Neural progenitor cell (in vitro differentiated cells): Measurements from ENCODE around the gene IL1RAPL1. TPM values are rescaled to one million over a fixed set of nuclear protein-coding genes. Genes with fewer than 3 reads are reported as not detected.

Experiments used
- DNase-seq: peaks from one replicate; pipeline ENCODE4 v3.0.0-alpha.2; 2016; ENCODE audit warnings: low spot score
- H2AFZ ChIP-seq: fragments of 200-600 bp; sonication (generic); replicated peaks from 2 replicates; pipeline ENCODE4 v1.6.1; 2016; ENCODE audit warnings: antibody characterized with exemption
- H3F3A ChIP-seq: fragments of 200-600 bp; sonication (generic); 2 replicates; pipeline ENCODE4 v1.6.1; 2016; ENCODE audit warnings: antibody characterized with exemption, low read depth
- H3K27ac ChIP-seq: fragments of 200-600 bp; sonication (generic); 2 replicates; pipeline ENCODE4 v1.5.1; 2016; ENCODE audit warnings: mild to moderate bottlenecking
- H3K27me3 ChIP-seq: fragments of 200-600 bp; sonication (generic); 2 replicates; pipeline ENCODE4 v1.6.1; 2016; ENCODE audit warnings: mild to moderate bottlenecking, moderate library complexity
- H3K36me3 ChIP-seq: fragments of 200-600 bp; sonication (generic); 2 replicates; pipeline ENCODE4 v1.5.1; 2016
- H3K4me1 ChIP-seq: fragments of 200-600 bp; sonication (generic); 2 replicates; pipeline ENCODE4 v1.6.1; 2016; ENCODE audit warnings: mixed run types
- H3K4me2 ChIP-seq: fragments of 200-600 bp; sonication (generic); 2 replicates; pipeline ENCODE4 v1.6.1; 2016
- H3K4me3 ChIP-seq: fragments of 200-600 bp; sonication (generic); 2 replicates; pipeline ENCODE4 v1.5.1; 2016
- H3K79me2 ChIP-seq: fragments of 200-600 bp; sonication (generic); 2 replicates; pipeline ENCODE4 v1.6.1; 2016; ENCODE audit warnings: low read depth
- H3K9ac ChIP-seq: fragments of 200-600 bp; sonication (generic); 2 replicates; pipeline ENCODE4 v1.6.1; 2016
- H3K9me3 ChIP-seq: fragments of 200-600 bp; sonication (generic); 2 replicates; pipeline ENCODE4 v1.5.1; 2016; ENCODE audit warnings: low read depth
- H4K20me1 ChIP-seq: fragments of 200-600 bp; sonication (generic); 2 replicates; pipeline ENCODE4 v1.6.1; 2016; ENCODE audit warnings: low read depth
- H3K27ac Mint-ChIP-seq: 3 replicates; pipeline ENCODE4 v1.8.0; 2021; ENCODE audit warnings: mixed read lengths
- H3K27me3 Mint-ChIP-seq: 2 replicates; pipeline ENCODE4 v1.8.0; 2022; ENCODE audit warnings: low read depth, mild to moderate bottlenecking, inconsistent platforms, moderate library complexity, mixed read lengths; ENCODE audit not compliant: insufficient read depth
- H3K36me3 Mint-ChIP-seq: 3 replicates; pipeline ENCODE4 v1.8.0; 2021; ENCODE audit warnings: mixed read lengths
- H3K4me1 Mint-ChIP-seq: 3 replicates; pipeline ENCODE4 v1.8.0; 2021; ENCODE audit warnings: mixed read lengths
- H3K4me3 Mint-ChIP-seq: 3 replicates; pipeline ENCODE4 v1.8.0; 2021; ENCODE audit warnings: mild to moderate bottlenecking, moderate library complexity, mixed read lengths
- H3K9me3 Mint-ChIP-seq: 3 replicates; pipeline ENCODE4 v1.8.0; 2020; ENCODE audit warnings: mixed read lengths
- CTCF ChIP-seq: fragments of 200-600 bp; sonication (generic); IDR thresholded peaks from 2 replicates; pipeline ENCODE4 v1.5.1; 2017; ENCODE audit warnings: antibody characterized with exemption, mild to moderate bottlenecking
- EZH2 ChIP-seq: fragments of 200-600 bp; sonication (generic); IDR thresholded peaks from 2 replicates; pipeline ENCODE4 v1.6.1; 2017; ENCODE audit warnings: antibody characterized with exemption, mild to moderate bottlenecking, moderate library complexity
- EZH2phosphoT487 ChIP-seq: fragments of 200-600 bp; sonication (generic); IDR thresholded peaks from 2 replicates; pipeline ENCODE4 v1.6.1; 2017; ENCODE audit warnings: antibody characterized with exemption
- total RNA-seq: library from RNA; depleted of rRNA; stranded (reverse); fragments of >200 nt; gene quantifications from 2 replicates; pipeline ENCODE4 v1.2.3, GENCODE V29; 2015; ENCODE audit warnings: low replicate concordance

Gene IL1RAPL1
- total RNA-seq, 1 donor from 2014 or later = 13.4 TPM

GRCh38 chrX:28960063-28960462 is 372.8 kb downstream of the IL1RAPL1 start:
- no peaks in the 10 kb centered on the region for H3K27me3 ChIP-seq
- Mint-ChIP-seq H3K36me3 (no peaks in the 10 kb centered on the region), H3K9me3 (no peaks in the 10 kb centered on the region), H3K27ac (no peak overlapping the region), H3K4me1 (no peaks in the 10 kb centered on the region), H3K4me3 (no peak overlapping the region), H3K27me3 (no peaks in the 10 kb centered on the region)
- no peaks in the 10 kb centered on the region for H3K4me1 ChIP-seq
- H3K9me3 ChIP-seq = no peaks in the 10 kb centered on the region
- no peaks in the 10 kb centered on the region for H3F3A ChIP-seq
- H3K4me2 ChIP-seq = no peak overlapping the region
- no peak for DNase-seq
- H3K9ac ChIP-seq = no peak overlapping the region
- H2AFZ ChIP-seq = no peak overlapping the region
- no peaks in the 10 kb centered on the region for H4K20me1 ChIP-seq
- no peak overlapping the region for H3K27ac ChIP-seq
- H3K4me3 ChIP-seq = no peak overlapping the region
- H3K36me3 ChIP-seq = no peaks in the 10 kb centered on the region
- no peaks in the 10 kb centered on the region for H3K79me2 ChIP-seq
- TF ChIP-seq EZH2 (no peak), EZH2phosphoT487 (no peak), CTCF (no peak)

GRCh38 chrX:28966331-28966730 is 379.1 kb downstream of the IL1RAPL1 start:
- no peak overlapping the region for H3K27ac ChIP-seq
- H3K36me3 ChIP-seq = no peaks in the 10 kb centered on the region
- no peak overlapping the region for H3K4me2 ChIP-seq
- H3K27me3 ChIP-seq = no peaks in the 10 kb centered on the region
- Mint-ChIP-seq H3K27me3 (no peaks in the 10 kb centered on the region), H3K36me3 (no peaks in the 10 kb centered on the region), H3K4me1 (no peaks in the 10 kb centered on the region), H3K27ac (no peak overlapping the region), H3K9me3 (no peaks in the 10 kb centered on the region), H3K4me3 (no peak overlapping the region)
- no peak overlapping the region for H3K9ac ChIP-seq
- H2AFZ ChIP-seq = no peak overlapping the region
- H3F3A ChIP-seq = no peaks in the 10 kb centered on the region
- TF ChIP-seq EZH2phosphoT487 (no peak), CTCF (no peak), EZH2 (no peak)
- no peaks in the 10 kb centered on the region for H4K20me1 ChIP-seq
- H3K4me3 ChIP-seq = no peak overlapping the region
- no peaks in the 10 kb centered on the region for H3K79me2 ChIP-seq
- DNase-seq = no peak
- H3K9me3 ChIP-seq = no peaks in the 10 kb centered on the region
- peaks cover 7% of the 10 kb centered on the region for H3K4me1 ChIP-seq

- no peak overlapping the region for H3K4me2 ChIP-seq
- H3K27me3 ChIP-seq = no peaks in the 10 kb centered on the region
- no peaks in the 10 kb centered on the region for H3K36me3 Mint-ChIP-seq
- H3K79me2 ChIP-seq = no peaks in the 10 kb centered on the region
- TF ChIP-seq CTCF (no peak), EZH2phosphoT487 (no peak), EZH2 (no peak)
- no peak for DNase-seq
- no peaks in the 10 kb centered on the region for H4K20me1 ChIP-seq
- no peaks in the 10 kb centered on the region for H3K4me1 Mint-ChIP-seq
- H3K36me3 ChIP-seq = no peaks in the 10 kb centered on the region
- H3K9ac ChIP-seq = no peak overlapping the region
- no peak overlapping the region for H3K27ac Mint-ChIP-seq
- peaks cover 7% of the 10 kb centered on the region for H3K4me1 ChIP-seq
- no peaks in the 10 kb centered on the region for H3K9me3 ChIP-seq
- H3K9me3 Mint-ChIP-seq = no peaks in the 10 kb centered on the region
- no peaks in the 10 kb centered on the region for H3K27me3 Mint-ChIP-seq
- H3K27ac ChIP-seq = no peak overlapping the region
- H2AFZ ChIP-seq = no peak overlapping the region
- H3F3A ChIP-seq = no peaks in the 10 kb centered on the region
- H3K4me3 Mint-ChIP-seq = no peak overlapping the region
- no peak overlapping the region for H3K4me3 ChIP-seq
These were observed 381.9 kb downstream of the IL1RAPL1 start for GRCh38 chrX:28969126-28969525.

GRCh38 chrX:28979877-28980276 is 392.6 kb downstream of the IL1RAPL1 start:
- H3K27me3 Mint-ChIP-seq = no peaks in the 10 kb centered on the region
- no peak for DNase-seq
- no peak overlapping the region for H3K4me3 ChIP-seq

More at GRCh38 chrX:28979877-28980276, 392.6 kb downstream of the IL1RAPL1 start:
- Mint-ChIP-seq H3K9me3 (no peaks in the 10 kb centered on the region), H3K36me3 (no peaks in the 10 kb centered on the region), H3K27ac (no peak overlapping the region), H3K4me1 (no peaks in the 10 kb centered on the region), H3K4me3 (no peak overlapping the region)
- Histone ChIP-seq H3K9me3 (no peaks in the 10 kb centered on the region), H3K4me1 (no peaks in the 10 kb centered on the region), H3F3A (no peaks in the 10 kb centered on the region), H3K27ac (no peak overlapping the region), H4K20me1 (no peaks in the 10 kb centered on the region), H3K36me3 (no peaks in the 10 kb centered on the region), H2AFZ (no peak overlapping the region), H3K9ac (no peak overlapping the region), H3K4me2 (no peak overlapping the region), H3K79me2 (no peaks in the 10 kb centered on the region), H3K27me3 (no peaks in the 10 kb centered on the region)
- TF ChIP-seq EZH2 = no peak
- no peak for TF ChIP-seq EZH2phosphoT487
- TF ChIP-seq CTCF = no peak
